Measurements from ENCODE around the gene UBD.

UBD gene

DNA sequence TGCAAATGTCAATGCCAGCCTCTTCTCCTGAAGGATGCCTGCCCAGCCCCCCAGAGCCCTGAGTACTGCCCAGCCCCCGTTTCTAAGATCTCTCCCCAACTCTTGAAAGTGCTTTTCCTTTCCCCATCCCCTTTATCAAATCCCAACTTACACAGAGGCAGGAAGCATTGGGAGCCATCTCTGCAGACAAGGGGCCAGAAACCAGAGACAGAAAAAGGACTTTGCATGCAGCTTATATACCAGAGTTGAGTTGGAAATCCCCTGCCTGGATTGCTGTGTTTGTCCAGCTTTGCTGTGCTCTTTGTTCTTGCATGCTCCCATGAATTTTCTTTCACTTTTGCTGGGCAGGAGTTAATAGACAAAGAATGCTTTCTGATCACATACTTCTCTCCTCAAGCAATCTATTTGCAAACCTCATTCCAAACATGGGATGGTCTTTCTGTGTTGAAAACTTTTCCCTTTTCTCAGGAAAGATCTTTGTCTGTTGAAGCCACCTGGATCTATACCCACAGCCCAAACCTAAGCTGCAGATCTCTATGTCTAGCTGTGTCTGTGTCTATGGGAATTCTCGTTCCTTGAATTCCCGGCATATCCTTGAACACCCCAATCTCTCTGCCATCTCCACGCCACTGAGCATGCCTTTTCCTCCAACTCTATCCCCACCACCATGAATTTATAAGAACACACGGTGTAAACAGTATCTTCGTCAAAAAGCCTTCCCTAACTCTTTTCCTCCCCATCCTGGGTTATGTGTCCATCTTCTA lies at the start of gene UBD:
Gene UBD, minus strand, starts transcription at position 209 of the 764 bp plus-strand sequence. Its CDS starts 31 bp downstream, at position 178.
- DNase-seq (ENCODE audit: low read depth): no peak

GRCh38 chr6:29608131-29608530 lies 48.6 kb upstream of the UBD start:
- DNase-seq (ENCODE audit: low read depth): no peak

DNA sequence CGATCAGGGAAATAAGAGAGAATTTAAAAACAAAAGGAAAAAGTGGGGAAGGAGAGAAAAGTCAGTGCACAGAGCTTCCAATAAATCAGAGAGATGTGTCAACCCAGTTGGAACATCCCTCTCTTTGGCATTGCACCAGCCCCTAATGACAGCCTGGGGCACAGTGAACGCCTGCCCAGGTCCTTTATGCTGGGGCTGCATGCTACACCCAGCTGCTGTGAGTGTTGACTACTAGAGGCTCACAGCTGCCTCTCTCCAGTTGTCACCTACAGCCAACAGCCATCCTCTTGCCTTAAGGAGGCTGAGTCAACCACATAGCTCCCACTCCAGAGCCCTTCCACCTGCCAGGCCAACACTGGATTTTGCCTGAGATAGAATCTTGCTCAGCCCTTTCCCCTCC lies 44.4 kb upstream of the UBD start:
- no peak for DNase-seq (ENCODE audit: low read depth)

GRCh38 chr6:29603456-29603855 lies 43.9 kb upstream of the UBD start:
- DNase-seq (ENCODE audit: low read depth): no peak

DNA sequence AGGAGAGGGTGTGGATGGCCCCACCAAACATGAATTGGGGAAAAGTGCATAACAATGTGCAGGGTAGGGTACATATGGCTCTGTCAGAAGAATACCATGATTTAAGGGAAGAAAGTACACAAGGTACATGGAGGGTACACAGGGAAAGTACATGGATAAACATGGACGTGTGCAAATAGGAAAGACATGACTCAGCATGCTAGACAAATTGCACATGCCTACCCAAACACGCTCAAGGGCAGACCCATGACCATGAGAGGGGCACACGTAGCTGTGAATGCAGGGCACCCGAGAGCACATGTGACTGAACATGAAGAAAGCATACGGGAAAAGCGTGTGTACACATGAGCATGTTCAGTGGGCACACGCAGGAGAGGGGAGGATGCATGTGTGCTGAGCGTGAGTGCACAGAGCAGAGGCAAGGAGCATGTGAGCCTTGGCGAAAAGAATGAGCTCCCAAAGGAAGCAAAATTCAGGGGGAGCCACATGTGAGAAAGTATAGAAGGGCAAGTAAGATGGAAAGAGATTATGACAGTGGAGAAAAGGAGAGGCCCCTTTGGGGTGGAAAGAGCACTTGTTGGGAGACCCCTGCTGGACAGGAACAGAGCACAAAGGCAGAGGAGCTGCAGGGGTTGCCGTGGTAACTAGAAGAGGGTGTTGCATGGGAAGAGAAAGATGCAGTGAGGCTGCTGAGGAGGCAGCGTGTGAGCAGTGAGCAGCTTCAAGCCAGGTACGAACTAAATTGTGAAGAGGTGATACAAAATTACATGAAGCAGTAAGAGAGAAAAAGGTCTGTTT lies 43.2 kb upstream of the UBD start:
- DNase-seq (ENCODE audit: low read depth): peak; percentile 53

DNA sequence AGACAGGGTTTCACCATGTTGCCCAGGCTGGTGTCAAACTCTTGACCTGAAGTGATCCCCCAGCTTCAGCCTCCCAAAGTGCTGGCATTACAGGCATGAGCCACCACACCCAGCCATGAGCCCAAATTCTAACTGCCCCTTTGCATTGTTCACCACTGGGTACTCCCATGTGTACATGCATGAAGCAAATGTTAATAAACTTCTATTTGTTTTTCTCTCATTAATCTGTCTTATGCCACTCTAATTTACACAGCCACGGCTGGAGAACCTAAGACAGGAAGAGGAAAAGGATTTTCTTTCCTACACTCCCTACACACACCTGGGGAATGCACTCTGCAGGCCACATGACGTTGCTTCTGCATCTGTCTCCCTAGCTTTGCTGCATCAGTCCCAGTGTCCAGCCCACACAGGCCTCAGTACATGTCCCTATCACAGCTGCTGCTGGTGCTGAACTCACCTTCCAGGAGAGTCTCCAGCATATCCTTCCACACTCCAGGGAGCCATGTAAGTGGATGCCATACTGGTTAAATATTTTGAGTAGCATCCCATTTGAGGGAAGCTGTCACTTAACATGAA lies 38.7 kb upstream of the UBD start:
- DNase-seq (ENCODE audit: low read depth): no peak

DNA sequence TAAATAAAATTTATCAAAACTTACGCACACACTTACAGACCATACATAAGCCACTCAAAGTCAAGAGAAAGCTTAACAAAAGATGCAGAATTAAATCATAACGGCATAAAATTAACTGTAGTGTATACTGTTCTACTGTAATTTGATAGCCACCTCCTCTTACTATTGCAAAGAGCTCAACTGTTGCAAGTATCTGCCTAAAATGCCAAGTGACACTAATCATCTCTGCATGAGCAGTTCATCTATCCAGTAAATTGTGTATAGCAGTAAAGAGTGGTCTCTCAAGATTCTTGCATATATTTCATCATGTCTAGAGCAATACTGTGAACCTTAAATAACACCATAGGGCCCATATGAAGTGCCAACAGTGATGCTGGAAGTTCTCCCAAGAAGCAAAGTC lies 37.7 kb upstream of the UBD start:
- no peak for DNase-seq (ENCODE audit: low read depth)

- no peak for DNase-seq (ENCODE audit: low read depth)
These were observed 36.9 kb upstream of the UBD start for GRCh38 chr6:29596381-29596900.

DNA sequence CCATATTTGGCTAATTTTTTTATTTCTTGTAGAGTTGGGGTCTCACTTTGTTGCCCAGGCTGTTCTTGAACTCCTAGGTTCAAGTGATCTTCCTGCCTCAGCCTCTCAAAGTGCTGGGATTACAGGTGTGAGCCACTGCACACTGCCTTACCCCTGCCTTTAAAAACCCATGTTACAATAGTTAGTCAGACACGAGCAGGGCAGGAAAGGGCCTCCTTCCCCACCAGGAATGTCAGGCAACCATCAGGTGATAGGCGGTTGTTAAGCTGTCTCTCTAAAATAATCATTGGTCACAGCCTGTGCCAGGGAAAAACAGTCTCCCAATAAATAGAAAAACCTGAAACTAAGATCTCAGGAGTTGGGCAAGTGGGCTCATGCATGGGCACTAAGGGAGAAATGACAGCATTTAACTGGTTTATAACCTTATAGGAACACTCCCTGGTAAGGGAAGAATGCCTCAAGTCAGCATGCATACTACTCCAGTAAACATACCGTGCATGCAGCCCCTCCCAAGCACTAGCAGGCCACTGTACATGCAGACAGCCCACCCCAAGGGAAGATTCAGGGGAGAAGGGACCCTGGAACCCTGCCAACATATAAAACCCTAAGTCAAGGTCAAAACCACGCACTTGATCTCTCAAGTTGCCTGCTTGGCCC lies 33.8 kb upstream of the UBD start:
- no peak for DNase-seq (ENCODE audit: low read depth)

DNA sequence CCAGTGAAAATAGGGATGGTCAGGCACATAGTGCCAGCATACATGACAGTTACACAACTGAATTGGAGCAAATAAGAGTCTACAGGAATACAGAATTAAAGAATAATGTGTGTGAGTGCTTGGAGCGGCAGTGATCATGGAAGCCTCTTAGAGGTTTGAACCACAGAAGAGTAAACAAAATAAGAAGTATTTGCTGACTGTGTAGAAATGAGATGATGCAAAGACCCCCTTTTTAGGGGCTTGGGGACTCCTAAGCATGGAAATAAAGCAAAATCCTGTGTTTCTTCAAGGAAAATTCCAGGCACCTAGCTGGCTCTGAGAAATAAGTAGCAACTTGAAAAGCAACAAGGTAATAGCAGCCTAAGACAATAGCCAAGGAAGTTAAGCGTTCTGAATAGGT lies 32.1 kb upstream of the UBD start:
- DNase-seq (ENCODE audit: low read depth): no peak

- no peak for DNase-seq (ENCODE audit: low read depth)
These were observed 30.8 kb upstream of the UBD start for GRCh38 chr6:29590218-29590808.

DNA sequence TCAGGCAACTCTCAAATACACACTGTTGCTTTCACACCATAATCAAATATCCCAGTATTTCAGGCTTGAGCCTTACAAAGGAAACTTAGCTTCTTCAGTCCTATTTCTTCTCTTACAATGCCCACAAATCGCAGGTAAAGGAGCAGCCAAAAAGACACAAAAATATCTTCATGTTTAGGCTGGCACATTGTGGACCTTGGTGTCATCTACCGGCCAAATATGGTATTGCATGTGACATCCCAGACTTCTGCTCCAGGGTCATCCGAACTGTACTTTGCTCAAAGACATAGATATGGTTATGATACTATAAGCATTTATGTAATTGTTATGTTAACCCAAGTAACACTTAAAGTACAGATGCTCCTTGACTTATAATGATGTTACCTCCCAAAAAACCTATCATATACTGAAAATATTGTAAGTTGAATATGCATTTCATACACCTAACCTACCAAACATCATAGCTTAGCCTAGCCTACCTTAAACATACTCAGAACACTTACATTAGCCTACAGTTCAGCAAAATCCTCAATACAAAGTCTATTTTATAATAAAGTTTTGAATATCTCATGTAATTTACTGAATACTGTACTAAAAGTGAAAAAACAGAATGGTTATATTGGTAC lies 30.0 kb upstream of the UBD start:
- DNase-seq (ENCODE audit: low read depth): peak; percentile 49

DNA sequence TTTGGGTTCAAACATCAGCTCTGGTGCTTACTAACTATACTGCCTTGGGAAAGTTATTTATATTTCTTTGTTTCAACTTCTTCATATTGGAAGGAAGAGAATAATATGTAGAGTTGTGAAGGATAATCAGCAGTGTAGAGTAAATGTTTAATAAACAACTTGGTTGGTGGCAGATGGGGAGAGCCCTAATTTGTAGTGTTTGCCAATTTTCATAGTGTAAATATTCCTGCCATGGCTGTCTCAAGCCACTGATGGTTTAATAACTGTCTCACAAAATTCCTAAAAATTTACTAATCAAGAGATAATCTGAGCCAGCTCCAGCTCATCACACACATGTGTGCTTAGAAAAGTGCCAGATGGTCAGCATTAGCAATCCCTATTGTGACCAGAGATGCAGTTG lies 25.3 kb upstream of the UBD start, which contains the start of gene OR2H2:
Gene OR2H2, plus strand, starts transcription at position 301 of the 400 bp plus-strand sequence. CDS start 2,824 bp downstream, outside the sequence.
- DNase-seq (ENCODE audit: low read depth): no peak

DNA sequence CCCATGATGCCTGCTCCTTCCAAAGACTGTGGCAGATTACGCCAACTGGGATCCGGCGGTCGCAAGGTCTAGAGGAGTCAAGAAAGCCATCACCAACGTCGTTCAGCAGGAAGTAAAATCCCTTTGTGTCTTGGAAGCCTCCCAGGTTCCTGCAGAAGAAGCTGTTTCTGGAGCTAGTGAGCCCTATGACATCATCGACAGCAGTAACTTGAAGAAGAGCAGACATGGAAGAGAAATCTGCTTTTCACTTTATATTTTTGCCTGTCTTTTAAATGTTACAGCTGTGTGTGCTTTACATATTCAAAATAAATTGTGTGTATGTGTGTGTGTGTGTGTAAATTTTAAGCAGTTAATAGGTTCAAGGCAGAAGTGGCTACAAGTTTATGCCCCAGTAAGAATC lies 18.0 kb upstream of the UBD start:
- DNase-seq (ENCODE audit: low read depth): no peak

DNA sequence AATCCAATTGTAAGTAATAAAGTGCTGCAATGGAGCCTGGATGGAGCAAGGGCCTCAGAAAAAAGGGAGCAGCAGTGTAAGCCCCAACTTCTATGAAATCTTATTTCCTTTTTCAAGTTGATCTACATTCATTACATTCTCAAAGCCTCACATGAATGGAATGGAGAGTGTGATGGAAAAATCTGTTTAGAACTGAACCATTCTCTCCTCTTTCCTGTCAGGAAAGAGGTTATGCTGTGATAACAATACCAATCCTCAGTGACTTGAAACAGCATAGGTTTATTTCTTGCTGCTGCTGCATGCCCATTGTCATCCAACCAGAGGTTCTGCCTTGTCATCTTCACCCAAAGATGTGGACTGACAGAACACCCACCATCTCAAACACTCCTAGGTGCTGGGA lies 16.5 kb upstream of the UBD start:
- no peak for DNase-seq (ENCODE audit: low read depth)

- no peak for DNase-seq (ENCODE audit: low read depth)
These were observed 8.5 kb upstream of the UBD start for GRCh38 chr6:29567991-29568390.

DNA sequence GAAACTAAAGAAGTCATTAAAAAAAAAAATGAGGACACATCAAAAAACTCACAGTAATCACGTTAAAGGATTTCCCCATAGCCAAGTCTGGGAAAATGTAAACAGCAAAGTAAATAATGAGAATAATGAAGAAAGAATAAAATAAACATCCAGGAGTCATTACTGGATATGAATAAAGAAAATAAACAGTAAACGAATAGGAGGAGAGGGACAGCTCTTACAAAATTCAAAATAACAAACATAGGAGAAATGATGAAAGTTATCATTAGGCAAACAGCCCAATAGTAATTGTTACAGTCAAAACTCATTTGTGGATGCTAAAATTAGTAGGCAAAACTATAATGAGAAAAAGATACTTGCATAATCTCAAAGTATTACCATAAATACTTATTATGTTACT lies 8.0 kb upstream of the UBD start:
- DNase-seq (ENCODE audit: low read depth): no peak

GRCh38 chr6:29566856-29567255 lies 7.3 kb upstream of the UBD start:
- DNase-seq (ENCODE audit: low read depth): no peak

- DNase-seq (ENCODE audit: low read depth): no peak
These were observed 5.3 kb upstream of the UBD start for GRCh38 chr6:29564875-29565274.

- no peak for DNase-seq (ENCODE audit: low read depth)
These were observed 4.0 kb upstream of the UBD start for GRCh38 chr6:29563435-29563965.

GRCh38 chr6:29561606-29562181 lies 2.2 kb upstream of the UBD start:
- DNase-seq (ENCODE audit: low read depth): no peak

All from CMK (cell line).